Duodenal mucosa (tissue), 2 donors: Measurements from ENCODE around the gene FADS1.

ENCODE experiments used
- H3K27ac ChIP-seq: one replicate; pipeline ENCODE4 v1.7.0; 2013; ENCODE audit warnings: low read depth, low read length
- H3K27me3 ChIP-seq, 2 donors: one replicate each; pipeline ENCODE4 v1.7.0; 2013; ENCODE audit warnings: low read length in 2 of 2, control low read depth in 1 of 2; ENCODE audit not compliant: insufficient read depth in 2 of 2, control insufficient read depth in 1 of 2
- H3K36me3 ChIP-seq, 2 donors: one replicate each; pipeline ENCODE4 v1.7.0; 2013; ENCODE audit warnings: low read length in 2 of 2, control low read depth in 1 of 2; ENCODE audit not compliant: insufficient read depth in 2 of 2, control insufficient read depth in 1 of 2
- H3K4me1 ChIP-seq, 2 donors: one replicate each; pipeline ENCODE4 v1.7.0; 2013; ENCODE audit warnings: low read length in 2 of 2, control low read depth in 1 of 2; ENCODE audit not compliant: insufficient read depth in 2 of 2, control insufficient read depth in 1 of 2
- H3K4me3 ChIP-seq, 2 donors: one replicate each; pipeline ENCODE4 v1.7.0; 2013; ENCODE audit warnings: low read length in 2 of 2, low read depth in 1 of 2
- H3K9ac ChIP-seq, 2 donors: one replicate each; pipeline ENCODE4 v1.7.0; 2013; ENCODE audit warnings: low read length in 2 of 2, low read depth in 1 of 2
- H3K9me3 ChIP-seq, 2 donors: one replicate each; pipeline ENCODE4 v1.7.0; 2013; ENCODE audit warnings: low read length in 2 of 2, control low read depth in 1 of 2; ENCODE audit not compliant: control insufficient read depth in 1 of 2

The FADS1 gene

GRCh38 chr11:61795876-61796526 is 20.8 kb downstream of the FADS1 start:
- Histone ChIP-seq H3K27ac (no peak overlapping the region), H3K36me3 (peaks cover 0 to 7% of the 10 kb centered on the region in 2 donors), H3K4me3 (no peak overlapping the region)

DNA sequence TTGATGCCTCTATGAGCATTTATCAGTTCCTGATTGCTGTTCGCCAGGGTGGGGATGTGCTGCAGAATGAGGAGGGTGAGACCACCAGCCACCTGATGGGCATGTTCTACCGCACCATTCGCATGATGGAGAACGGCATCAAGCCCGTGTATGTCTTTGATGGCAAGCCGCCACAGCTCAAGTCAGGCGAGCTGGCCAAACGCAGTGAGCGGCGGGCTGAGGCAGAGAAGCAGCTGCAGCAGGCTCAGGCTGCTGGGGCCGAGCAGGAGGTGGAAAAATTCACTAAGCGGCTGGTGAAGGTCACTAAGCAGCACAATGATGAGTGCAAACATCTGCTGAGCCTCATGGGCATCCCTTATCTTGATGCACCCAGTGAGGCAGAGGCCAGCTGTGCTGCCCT is 21.3 kb downstream of the FADS1 start:
- Histone ChIP-seq H3K36me3 (peaks cover 0 to 7% of the 10 kb centered on the region in 2 donors), H3K27ac (no peak overlapping the region), H3K4me1 (peaks cover 16 to 24% of the 10 kb centered on the region in 2 donors), H3K9ac (no peak overlapping the region), H3K4me3 (no peak overlapping the region), H3K27me3 (no peaks in the 10 kb centered on the region), H3K9me3 (no peaks in the 10 kb centered on the region)

More at GRCh38 chr11:61795876-61796526, 20.8 kb downstream of the FADS1 start:
- Histone ChIP-seq H3K27me3 (no peaks in the 10 kb centered on the region), H3K9ac (no peak overlapping the region), H3K4me1 (peaks cover 16 to 24% of the 10 kb centered on the region in 2 donors), H3K9me3 (no peaks in the 10 kb centered on the region)

DNA sequence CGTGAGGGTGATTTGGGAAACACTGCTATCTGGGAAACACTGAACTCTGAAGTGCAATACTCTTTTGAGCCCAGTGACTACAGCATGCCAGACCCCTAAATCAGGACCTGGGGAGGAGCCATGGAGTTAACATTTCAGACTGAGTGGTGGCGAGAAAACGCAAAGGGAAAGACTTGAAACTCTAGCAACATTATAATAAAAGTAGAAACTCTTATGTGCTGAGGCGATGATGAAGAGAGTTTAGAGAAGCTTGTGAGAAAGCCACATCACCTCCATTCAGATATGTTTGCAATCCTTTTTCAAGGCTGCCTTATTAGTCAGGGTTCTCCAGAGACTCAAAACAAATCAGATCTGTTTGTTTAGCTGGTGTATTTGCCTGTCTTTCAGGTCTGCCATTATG is 22.2 kb downstream of the FADS1 start:
- peaks cover 16 to 24% of the 10 kb centered on the region in 2 donors for H3K4me1 ChIP-seq
- no peak overlapping the region for H3K4me3 ChIP-seq
- no peak overlapping the region for H3K9ac ChIP-seq
- no peak overlapping the region for H3K27ac ChIP-seq
- peaks cover 7 to 16% of the 10 kb centered on the region in 2 donors for H3K36me3 ChIP-seq
- no peaks in the 10 kb centered on the region for H3K9me3 ChIP-seq
- no peaks in the 10 kb centered on the region for H3K27me3 ChIP-seq

DNA sequence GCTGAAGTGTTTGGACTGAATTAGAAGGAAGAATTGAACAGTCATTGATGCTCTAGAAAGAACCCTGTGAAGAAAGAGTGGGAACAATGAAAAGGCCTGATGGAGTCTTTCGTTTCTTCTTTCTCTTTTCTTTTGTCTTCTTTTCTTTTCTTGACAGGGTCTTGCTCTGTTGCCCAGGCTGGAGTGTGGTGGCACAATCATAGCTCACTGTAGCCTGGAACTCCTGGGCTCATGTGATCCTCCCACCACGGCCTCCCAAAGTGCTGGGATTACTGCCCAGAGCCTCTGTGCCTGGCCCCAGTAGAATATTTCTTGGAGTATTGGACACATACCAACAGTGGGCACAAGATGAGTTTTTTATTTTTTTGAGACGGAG is 23.0 kb downstream of the FADS1 start:
- peaks cover 15 to 21% of the 10 kb centered on the region in 2 donors for H3K36me3 ChIP-seq
- no peaks in the 10 kb centered on the region for H3K9me3 ChIP-seq
- peak overlapping the region; percentile 93 to 98 for H3K9ac ChIP-seq
- H3K27ac ChIP-seq, result no peak overlapping the region
- peaks cover 16 to 24% of the 10 kb centered on the region in 2 donors for H3K4me1 ChIP-seq
- H3K4me3 ChIP-seq, result peak overlapping the region; percentile 81 to 93
- H3K27me3 ChIP-seq, result no peaks in the 10 kb centered on the region

DNA sequence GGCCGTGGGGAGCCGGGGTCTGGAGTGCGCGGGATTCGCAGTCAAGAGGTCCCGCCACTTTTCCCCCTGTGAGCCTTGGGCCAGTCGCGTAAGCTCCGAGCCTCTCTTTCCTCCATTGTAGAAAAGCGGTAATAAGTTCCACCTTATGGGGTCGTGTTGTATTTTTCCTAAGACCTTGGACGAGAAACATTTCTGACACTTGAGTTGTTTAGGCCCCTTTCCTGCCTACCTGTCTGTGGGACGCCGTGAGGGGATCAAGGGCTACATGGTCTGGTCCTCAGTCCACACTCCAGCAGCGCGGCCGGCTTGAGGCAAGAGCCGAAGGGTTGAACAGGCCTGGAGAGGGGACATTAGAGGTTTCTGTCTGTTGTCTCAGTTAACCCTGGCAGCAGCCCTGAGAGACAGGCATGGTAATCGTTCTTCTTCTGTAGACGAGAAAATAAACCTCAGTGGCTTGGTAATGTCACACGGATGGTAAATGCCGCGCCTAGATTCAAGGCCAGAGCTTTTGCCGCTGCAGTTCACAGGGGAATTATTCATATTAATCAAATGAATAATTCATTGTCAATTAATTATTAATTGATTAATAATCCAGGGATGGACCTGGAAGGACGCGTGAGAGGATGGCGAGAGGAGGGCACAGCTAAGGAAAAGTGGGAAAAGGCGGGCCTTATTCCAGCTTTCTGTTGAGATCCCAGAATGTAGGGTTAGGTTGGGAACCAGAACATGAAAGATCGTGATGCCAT is 23.5 kb downstream of the FADS1 start:
- Histone ChIP-seq H3K27ac (no peak overlapping the region), H3K27me3 (no peaks in the 10 kb centered on the region), H3K4me3 (peak overlapping the region; percentile 81 to 93), H3K9ac (peak overlapping the region; percentile 93 to 98), H3K4me1 (peaks cover 16 to 24% of the 10 kb centered on the region in 2 donors), H3K9me3 (no peaks in the 10 kb centered on the region), H3K36me3 (peaks cover 15 to 26% of the 10 kb centered on the region in 2 donors)

- Histone ChIP-seq H3K36me3 (peaks cover 20 to 34% of the 10 kb centered on the region in 2 donors), H3K9ac (peak within 1 kb of the TSS; percentile 93 to 98), H3K9me3 (no peaks in the 10 kb centered on the region), H3K27me3 (no peaks in the 10 kb centered on the region), H3K4me1 (peaks cover 16 to 22% of the 10 kb centered on the region in 2 donors), H3K4me3 (peak within 1 kb of the TSS; percentile 81 to 93), H3K27ac (peak within 1 kb of the TSS; percentile 87)
Observed at GRCh38 chr11:61792310-61793082, 24.3 kb downstream of the FADS1 start, which contains the start of the genes FEN1 and TMEM258. TSS of gene FEN1 (plus strand) at chr11:61792911. CDS start at chr11:61795362, 2,451 bp downstream. TSS of gene TMEM258 (minus strand) at chr11:61792599. CDS start at chr11:61792558, 41 bp downstream.

GRCh38 chr11:61791737-61792309 is 25.0 kb downstream of the FADS1 start:
- Histone ChIP-seq H3K9ac (peak overlapping the region; percentile 93 to 98), H3K36me3 (peaks cover 24 to 41% of the 10 kb centered on the region in 2 donors), H3K27me3 (no peaks in the 10 kb centered on the region), H3K9me3 (no peaks in the 10 kb centered on the region), H3K4me3 (peak overlapping the region; percentile 81 to 93), H3K27ac (peak overlapping the region; percentile 87), H3K4me1 (peaks cover 16 to 19% of the 10 kb centered on the region in 2 donors)

- Histone ChIP-seq H3K9ac (no peak overlapping the region), H3K36me3 (peaks cover 39 to 72% of the 10 kb centered on the region in 2 donors), H3K9me3 (no peaks in the 10 kb centered on the region)
Observed at GRCh38 chr11:61787928-61788491, 28.8 kb downstream of the FADS1 start.

DNA sequence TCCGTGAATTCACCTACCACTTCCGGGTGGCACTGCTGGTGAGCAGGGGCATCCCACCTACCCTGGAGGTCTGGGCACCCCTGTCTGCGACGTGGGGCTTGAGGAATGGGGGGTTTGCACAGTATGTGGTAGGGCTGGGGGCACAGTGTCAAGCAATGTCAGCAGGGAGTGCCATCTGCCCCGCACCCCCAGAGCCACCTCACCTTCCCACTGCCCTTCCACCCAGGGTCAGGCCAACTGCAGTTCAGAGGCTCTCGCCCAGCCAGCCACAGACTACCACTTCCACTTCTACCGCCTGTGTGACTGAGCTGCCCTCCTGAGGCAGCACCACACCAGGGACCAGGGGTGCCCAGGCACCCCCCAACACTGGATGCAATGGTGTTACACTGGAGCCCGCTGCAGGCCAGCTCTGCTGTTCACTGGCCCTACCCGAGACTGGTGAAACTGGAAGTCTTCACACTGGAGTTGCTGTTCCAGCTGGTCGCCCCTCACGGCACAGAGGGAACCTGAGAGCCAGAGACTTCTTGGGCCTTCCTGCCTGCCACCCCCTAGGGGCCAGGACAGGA is 30.9 kb downstream of the FADS1 start:
- no peak overlapping the region for H3K4me3 ChIP-seq
- H3K9ac ChIP-seq, result no peak overlapping the region
- H3K9me3 ChIP-seq, result no peaks in the 10 kb centered on the region
- no peaks in the 10 kb centered on the region for H3K27me3 ChIP-seq
- H3K4me1 ChIP-seq, result no peaks in the 10 kb centered on the region
- no peak overlapping the region for H3K27ac ChIP-seq
- peaks cover 39 to 90% of the 10 kb centered on the region in 2 donors for H3K36me3 ChIP-seq

More at GRCh38 chr11:61787928-61788491, 28.8 kb downstream of the FADS1 start:
- Histone ChIP-seq H3K27ac (no peak overlapping the region), H3K4me3 (no peak overlapping the region), H3K4me1 (peaks cover 6 to 9% of the 10 kb centered on the region in 2 donors), H3K27me3 (no peaks in the 10 kb centered on the region)
